ENCODE measurements around the gene FARSB. TPM values are rescaled to one million over a fixed set of nuclear protein-coding genes. Genes with fewer than 3 reads are reported as not detected.

FARSB gene
- total RNA-seq, 1 experiment from 2014 or later = 50.7 TPM

- H3K79me2 ChIP-seq (ENCODE audit: insufficient read depth, low read length) = peaks cover 28% of the 10 kb centered on the region
- H3K27ac ChIP-seq (ENCODE audit: low read depth, low read length) = no peak overlapping the region
- H3K27me3 ChIP-seq (ENCODE audit: insufficient read depth, low read length) = no peaks in the 10 kb centered on the region
- no peak overlapping the region for H2AFZ ChIP-seq (ENCODE audit: low read depth, low read length, poor library complexity, severe bottlenecking)
- H3K4me1 ChIP-seq (ENCODE audit: control insufficient read depth in 1 of 2, insufficient read depth in 2 of 2, low read length in 2 of 2) = peaks cover 3 to 8% of the 10 kb centered on the region in 2 experiments; a peak in 1 of 4 replicates
- H3K9ac ChIP-seq (ENCODE audit: low read length) = no peak overlapping the region
- no peaks in the 10 kb centered on the region for H3K9me3 ChIP-seq (ENCODE audit: control insufficient read depth in 1 of 2, insufficient read depth in 1 of 2, low read depth in 1 of 2, low read length in 2 of 2)
- ChIA-PET POLR2A (no interaction called here), CTCF (no interaction called here), RAD21 (ENCODE audit: low non-redundant PET in 1 of 2, low total read pairs in 2 of 2, uncharacterized antibody in 2 of 2, unreplicated experiment in 2 of 2) (no interaction called here)
- H3K36me3 ChIP-seq (ENCODE audit: control insufficient read depth in 1 of 2, insufficient read depth in 2 of 2, low read length in 2 of 2) = no peaks in the 10 kb centered on the region
- H3K9me2 ChIP-seq (ENCODE audit: insufficient read depth) = no peaks in the 10 kb centered on the region
- H4K20me1 ChIP-seq (ENCODE audit: insufficient read depth) = peaks cover 9% of the 10 kb centered on the region; the same call in 1 of the 2 replicates
- TF ChIP-seq, protein P1, sequence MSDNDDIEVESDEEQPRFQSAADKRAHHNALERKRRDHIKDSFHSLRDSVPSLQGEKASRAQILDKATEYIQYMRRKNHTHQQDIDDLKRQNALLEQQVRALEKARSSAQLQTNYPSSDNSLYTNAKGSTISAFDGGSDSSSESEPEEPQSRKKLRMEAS (IDR thresholded peaks at IDR 0.05) = no peak
- TF ChIP-seq SRF (IDR thresholded peaks at IDR 0.05; ENCODE audit: low read depth) (no peak), RAD21 (IDR thresholded peaks at IDR 0.05; ENCODE audit: low read depth) (no peak), CBX3 (IDR thresholded peaks at IDR 0.05; ENCODE audit: low read depth) (no peak), YY1 (IDR thresholded peaks at IDR 0.05; ENCODE audit: extremely low read depth, insufficient replicate concordance, low read depth, low read length) (no peak), JUND (IDR thresholded peaks at IDR 0.05) (no peak), EZH2 (IDR thresholded peaks at IDR 0.05) (no peak), TCF7L2 (IDR thresholded peaks at IDR 0.05; ENCODE audit: borderline replicate concordance, extremely low read depth, insufficient read depth, insufficient read length) (no peak), SIN3A (IDR thresholded peaks at IDR 0.05; ENCODE audit: low read depth) (no peak), EGR1 (IDR thresholded peaks at IDR 0.05; ENCODE audit: low read depth) (no peak), POLR2AphosphoS5 (IDR thresholded peaks at IDR 0.05; ENCODE audit: low read depth, low read length) (no peak), POLR2A (IDR thresholded peaks at IDR 0.05; ENCODE audit: borderline replicate concordance, extremely low read depth, insufficient read depth, insufficient read length) (no peak), ELF1 (IDR thresholded peaks at IDR 0.05; ENCODE audit: borderline replicate concordance, low read depth) (no peak), EZH2phosphoT487 (IDR thresholded peaks at IDR 0.05; ENCODE audit: borderline replicate concordance) (no peak), ZNF274 (IDR thresholded peaks at IDR 0.05; ENCODE audit: low read depth, low read length) (no peak), ATF3 (IDR thresholded peaks at IDR 0.05) (no peak)
- intact Hi-C loops (cut with micrococcal nuclease) = no loop called here
- DNase-seq (ENCODE audit: low read depth, low spot score) = no peak
- H3K4me3 ChIP-seq (replicated peaks in 1 of 2; ENCODE audit: low read depth in 1 of 2, low read length in 2 of 2) = no peak overlapping the region
- no peak overlapping the region for H3K4me2 ChIP-seq (ENCODE audit: low read length)
- BruUV-seq (replicated peaks) = no TSS peak
- ATAC-seq = no peak
Measured at GRCh38 chr2:222577341-222577740, 78.6 kb downstream of the FARSB start.
